Right renal cortex interstitium (tissue), 3 donors: ENCODE measurements around the gene TRIM28. TPM values are rescaled to one million over a fixed set of nuclear protein-coding genes. Genes with fewer than 3 reads are reported as not detected.
"Not testable (repeated sequence)": the region's sequence is repeated elsewhere in the genome, so short reads cannot be mapped to it uniquely, and the experiment has no call there.

Experiments
- DNase-seq, 3 donors: peaks; one replicate each; pipeline ENCODE4 v3.0.0-alpha.2; 2013; ENCODE audit warnings: low read depth in 3 of 3, low spot score in 2 of 3
- polyA plus RNA-seq, 3 donors: library from polyadenylated mRNA; unstranded; fragments of 120-200 nt; gene quantifications; one replicate each; pipeline ENCODE4 v1.2.1, GENCODE V29; 2013; ENCODE audit not compliant: insufficient read length in 3 of 3

The TRIM28 gene
- polyA plus RNA-seq: 100 to 1,000 TPM; 682 to 734 (median 690) TPM

- peak; percentile 92 to 99 (median 96) for DNase-seq
These were observed at the start of gene TRIM28 for GRCh38 chr19:58543826-58544590. Gene TRIM28, plus strand, starts transcription at chr19:58544064. Its CDS starts 694 bp downstream, at chr19:58544758.

GRCh38 chr19:58497634-58498170 is 46.2 kb upstream of the TRIM28 start:
- DNase-seq: no peak

- no peak for DNase-seq
These were observed 45.4 kb upstream of the TRIM28 start for GRCh38 chr19:58498316-58499020.

GRCh38 chr19:58499021-58499927 is 44.6 kb upstream of the TRIM28 start:
- peak in 2 of 3 donors; percentile 93 to 96 for DNase-seq

- DNase-seq: no peak
These were observed 43.6 kb upstream of the TRIM28 start for GRCh38 chr19:58500242-58500641.

- DNase-seq: not testable (repeated sequence)
These were observed 36.2 kb upstream of the TRIM28 start for GRCh38 chr19:58507602-58508223.

GRCh38 chr19:58509731-58510083 is 34.2 kb upstream of the TRIM28 start:
- DNase-seq: no peak

- no peak for DNase-seq
These were observed 33.6 kb upstream of the TRIM28 start for GRCh38 chr19:58510084-58510862.

GRCh38 chr19:58511353-58512208 is 32.3 kb upstream of the TRIM28 start, which contains the start of gene SLC27A5:
Gene SLC27A5, minus strand, starts transcription at chr19:58511992. Its CDS starts 37 bp downstream, at chr19:58511955.
- no peak for DNase-seq

- no peak for DNase-seq
These were observed 30.6 kb upstream of the TRIM28 start for GRCh38 chr19:58513213-58513693.

GRCh38 chr19:58513694-58514563 is 29.9 kb upstream of the TRIM28 start:
- peak in 2 of 3 donors; percentile 70 to 74 for DNase-seq

GRCh38 chr19:58514564-58515022 is 29.3 kb upstream of the TRIM28 start:
- DNase-seq: no peak

- no peak for DNase-seq
These were observed 28.6 kb upstream of the TRIM28 start for GRCh38 chr19:58515259-58515658.

- no peak for DNase-seq
These were observed 27.5 kb upstream of the TRIM28 start for GRCh38 chr19:58516246-58516836.

GRCh38 chr19:58516964-58517833 is 26.7 kb upstream of the TRIM28 start:
- DNase-seq: no peak
